ENCODE data around the gene RMP24.

Gene RMP24

DNA sequence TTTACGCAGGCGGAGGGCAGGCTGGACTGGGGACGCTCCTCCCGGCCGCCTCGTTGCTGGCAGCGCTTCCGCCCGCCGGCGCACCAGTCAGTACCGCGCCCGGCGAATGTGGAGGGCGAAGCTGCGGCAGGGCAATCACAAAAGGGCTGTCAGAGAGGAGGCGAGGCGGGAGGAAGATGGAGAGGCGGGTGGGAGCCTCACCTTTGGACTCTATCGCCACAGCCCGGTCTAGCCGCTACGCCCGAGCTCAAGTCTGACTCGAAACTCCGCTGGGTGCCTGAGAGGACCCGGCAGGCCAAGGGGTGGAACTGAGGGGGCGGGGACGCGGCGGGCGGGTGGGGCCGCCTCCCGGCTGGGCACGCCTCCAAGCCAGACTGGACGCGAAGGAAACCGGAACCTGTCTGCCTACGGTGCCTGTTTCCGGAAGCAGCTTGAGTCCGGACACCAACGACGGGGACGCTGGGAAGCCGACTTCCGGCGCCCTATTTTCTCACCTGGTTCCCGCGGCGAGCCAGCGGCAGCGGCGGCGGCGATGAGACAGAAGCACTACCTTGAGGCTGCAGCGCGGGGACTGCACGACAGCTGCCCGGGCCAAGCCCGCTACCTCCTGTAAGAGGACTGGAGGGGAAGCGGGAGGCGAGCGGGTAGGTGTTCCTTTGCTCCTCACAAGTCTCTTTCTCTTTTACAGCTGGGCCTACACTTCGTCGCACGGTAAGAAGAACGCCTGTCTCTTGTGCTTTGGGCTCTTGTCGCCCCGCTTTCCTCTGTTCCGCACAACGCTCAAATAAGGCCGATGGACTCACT, at the start of gene RMP24:
Gene RMP24, plus strand, starts transcription at position 483 of the 804 bp plus-strand sequence.
- intact Hi-C loops (cut with DNase I): loop anchor here (10.0 kb wide), 1 partner anchor 82 kb away; no protein-coding TSS in a partner anchor
- H3K9me3 ChIP-seq: no peaks in the 10 kb centered on the region
- H3K4me1 ChIP-seq: peaks cover 12 to 19% of the 10 kb centered on the region in 2 donors
- H3K27me3 ChIP-seq: no peaks in the 10 kb centered on the region
- WGBS, 2 donors: 0 to 1% methylated on average over 34 to 47 of the region's 73 CpGs
- peak in 1 of 2 donors; percentile 82 for TF ChIP-seq POLR2A (IDR thresholded peaks at IDR 0.05)
- TF ChIP-seq, protein P1, sequence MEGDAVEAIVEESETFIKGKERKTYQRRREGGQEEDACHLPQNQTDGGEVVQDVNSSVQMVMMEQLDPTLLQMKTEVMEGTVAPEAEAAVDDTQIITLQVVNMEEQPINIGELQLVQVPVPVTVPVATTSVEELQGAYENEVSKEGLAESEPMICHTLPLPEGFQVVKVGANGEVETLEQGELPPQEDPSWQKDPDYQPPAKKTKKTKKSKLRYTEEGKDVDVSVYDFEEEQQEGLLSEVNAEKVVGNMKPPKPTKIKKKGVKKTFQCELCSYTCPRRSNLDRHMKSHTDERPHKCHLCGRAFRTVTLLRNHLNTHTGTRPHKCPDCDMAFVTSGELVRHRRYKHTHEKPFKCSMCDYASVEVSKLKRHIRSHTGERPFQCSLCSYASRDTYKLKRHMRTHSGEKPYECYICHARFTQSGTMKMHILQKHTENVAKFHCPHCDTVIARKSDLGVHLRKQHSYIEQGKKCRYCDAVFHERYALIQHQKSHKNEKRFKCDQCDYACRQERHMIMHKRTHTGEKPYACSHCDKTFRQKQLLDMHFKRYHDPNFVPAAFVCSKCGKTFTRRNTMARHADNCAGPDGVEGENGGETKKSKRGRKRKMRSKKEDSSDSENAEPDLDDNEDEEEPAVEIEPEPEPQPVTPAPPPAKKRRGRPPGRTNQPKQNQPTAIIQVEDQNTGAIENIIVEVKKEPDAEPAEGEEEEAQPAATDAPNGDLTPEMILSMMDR (IDR thresholded peaks at IDR 0.05): no peak
- H3K4me3 ChIP-seq (replicated peaks in 1 of 3): peak within 1 kb of the TSS; percentile 59 to 96 (median 82)
- peaks cover 1 to 3% of the 10 kb centered on the region in 2 donors for H3K36me3 ChIP-seq
- H3K27ac ChIP-seq: peak within 1 kb of the TSS; percentile 79 to 86 (median 81)
- peak; percentile 95 for DNase-seq

DNA sequence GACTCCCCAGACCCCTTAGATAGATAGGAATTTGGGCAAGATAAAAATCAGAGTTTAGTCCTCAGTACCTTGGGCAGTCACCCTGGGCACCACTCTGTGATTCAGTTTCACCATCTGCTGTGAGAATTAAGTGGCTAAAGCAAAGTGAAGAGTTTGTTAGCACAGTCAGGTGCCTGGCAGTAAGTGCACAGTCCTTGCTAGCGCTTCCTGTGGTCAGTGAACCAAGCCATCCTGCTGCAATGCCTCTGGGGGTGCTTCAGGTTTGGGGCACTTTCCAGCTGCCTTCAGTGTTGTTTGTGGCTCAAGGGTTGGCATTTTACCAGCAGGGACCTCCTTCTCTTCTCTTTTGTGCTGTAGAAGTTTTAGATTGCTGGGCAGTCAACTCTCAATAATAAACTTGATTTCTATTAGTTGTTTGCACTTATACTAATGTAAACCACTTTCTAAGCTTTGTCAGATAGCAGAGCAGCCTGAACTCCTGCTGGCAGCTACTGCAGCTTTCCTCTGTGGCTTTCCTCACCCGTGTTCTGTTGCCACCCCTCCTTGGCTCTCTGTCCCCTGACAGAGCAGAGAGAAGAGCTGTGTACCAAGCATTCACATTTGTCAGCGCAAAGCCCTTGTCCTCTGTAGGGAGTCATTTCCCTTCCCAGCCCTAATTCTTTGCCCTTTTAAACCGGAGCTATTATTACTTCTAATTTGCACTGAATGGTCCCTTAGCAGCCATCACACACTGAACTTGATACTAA, 48.4 kb upstream of the RMP24 start:
- peak; percentile 79 to 82 for DNase-seq
- 31 to 34% methylated on average over 4 of the region's 4 CpGs for WGBS, 2 donors
- intact Hi-C loops (cut with DNase I): no loop called here
- Histone ChIP-seq H3K27ac (no peak overlapping the region), H3K36me3 (no peaks in the 10 kb centered on the region), H3K4me3 (replicated peaks in 1 of 3) (no peak overlapping the region), H3K27me3 (no peaks in the 10 kb centered on the region), H3K4me1 (peaks cover 8 to 10% of the 10 kb centered on the region in 2 donors), H3K9me3 (no peaks in the 10 kb centered on the region)
- no peak for TF ChIP-seq POLR2A (IDR thresholded peaks at IDR 0.05)
- TF ChIP-seq, protein P1 (IDR thresholded peaks at IDR 0.05): no peak

DNA sequence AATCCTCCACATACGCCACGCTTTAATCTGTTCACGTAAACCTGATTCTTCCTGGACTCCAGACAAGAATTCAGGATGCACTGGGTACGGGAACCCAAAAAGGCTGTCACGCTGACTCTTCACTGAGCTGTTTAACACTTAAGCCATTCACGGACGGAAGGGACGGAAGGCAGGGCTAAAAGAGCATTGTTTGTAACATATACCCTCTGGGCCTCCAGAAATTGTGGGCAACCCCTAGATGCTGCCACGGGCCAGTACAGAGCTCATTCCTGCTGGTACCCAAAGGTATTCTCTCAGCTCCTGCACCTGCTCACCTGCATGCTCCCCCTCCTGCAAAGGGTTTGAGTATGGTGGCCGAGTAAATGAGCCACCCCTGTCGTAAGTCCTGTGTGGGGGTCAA, 45.6 kb upstream of the RMP24 start:
- 93 to 94% methylated on average over 11 of the region's 11 CpGs for WGBS, 2 donors
- no peak overlapping the region for H3K27ac ChIP-seq
- no peak for TF ChIP-seq POLR2A (IDR thresholded peaks at IDR 0.05)
- TF ChIP-seq, protein P1 (IDR thresholded peaks at IDR 0.05): no peak
- no peaks in the 10 kb centered on the region for H3K9me3 ChIP-seq
- no peak overlapping the region for H3K4me3 ChIP-seq (replicated peaks in 1 of 3)
- H3K27me3 ChIP-seq: no peaks in the 10 kb centered on the region
- no peak for DNase-seq
- intact Hi-C loops (cut with DNase I): no loop called here
- H3K4me1 ChIP-seq: peaks cover 8 to 10% of the 10 kb centered on the region in 2 donors
- no peaks in the 10 kb centered on the region for H3K36me3 ChIP-seq

DNA sequence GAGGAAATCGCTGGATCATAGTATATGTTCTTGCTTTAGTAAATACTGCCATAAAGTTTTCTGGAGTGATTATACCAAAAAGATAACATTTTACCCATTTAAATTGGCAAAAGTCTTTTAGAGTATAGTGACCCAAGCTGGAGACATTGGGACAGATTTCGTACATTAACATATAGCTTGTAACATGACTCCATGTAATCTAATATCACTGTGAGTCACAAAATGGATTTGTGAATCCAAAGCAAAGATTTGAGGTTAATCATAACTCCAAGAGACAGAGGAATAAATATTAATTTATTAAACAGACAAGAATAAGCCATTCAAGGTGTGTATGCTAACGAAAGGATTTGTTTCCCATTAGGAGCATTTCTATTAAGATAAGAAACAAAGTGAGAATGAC, 45.0 kb upstream of the RMP24 start:
- TF ChIP-seq, protein P1 (IDR thresholded peaks at IDR 0.05): no peak
- no peak for TF ChIP-seq POLR2A (IDR thresholded peaks at IDR 0.05)
- Histone ChIP-seq H3K4me1 (peaks cover 8 to 10% of the 10 kb centered on the region in 2 donors), H3K27me3 (no peaks in the 10 kb centered on the region), H3K4me3 (replicated peaks in 1 of 3) (no peak overlapping the region), H3K36me3 (no peaks in the 10 kb centered on the region), H3K27ac (no peak overlapping the region), H3K9me3 (no peaks in the 10 kb centered on the region)
- intact Hi-C loops (cut with DNase I): no loop called here
- WGBS, 2 donors: 87 to 92% methylated on average over 3 of the region's 3 CpGs
- no peak for DNase-seq

DNA sequence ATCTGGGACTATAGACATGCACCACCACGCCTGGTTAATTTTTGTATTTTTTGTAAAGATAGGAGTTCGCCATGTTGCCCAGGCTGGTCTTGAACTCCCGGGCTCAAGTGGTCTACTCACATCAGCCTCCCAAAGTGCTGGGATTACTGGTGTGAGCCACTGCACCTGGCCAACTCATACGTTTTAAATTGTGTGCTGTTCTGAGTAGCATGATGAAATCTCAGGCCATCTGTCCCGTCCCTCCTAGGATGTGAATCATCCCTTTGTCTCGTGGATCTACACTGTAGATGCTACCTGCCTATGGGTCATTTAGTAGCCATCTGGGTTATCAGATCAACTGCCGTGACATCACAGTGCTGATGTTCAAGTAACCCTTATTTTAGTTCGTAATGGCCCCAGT, 38.5 kb upstream of the RMP24 start:
- TF ChIP-seq, protein P1 (IDR thresholded peaks at IDR 0.05): no peak
- TF ChIP-seq POLR2A (IDR thresholded peaks at IDR 0.05): no peak
- Histone ChIP-seq H3K36me3 (no peaks in the 10 kb centered on the region), H3K27me3 (no peaks in the 10 kb centered on the region), H3K27ac (no peak overlapping the region), H3K9me3 (no peaks in the 10 kb centered on the region), H3K4me1 (no peaks in the 10 kb centered on the region), H3K4me3 (replicated peaks in 1 of 3) (no peak overlapping the region)
- DNase-seq: no peak
- WGBS, 2 donors: 73 to 85% methylated on average over 8 of the region's 8 CpGs
- intact Hi-C loops (cut with DNase I): no loop called here
